Fibroblast of mammary gland (primary cell): ENCODE measurements around the gene PSMC4.

Experiments
- DNase-seq: peaks from one replicate; pipeline ENCODE4 v3.0.0-alpha.2; 2010; ENCODE audit warnings: low read depth
- H3K4me3 ChIP-seq: 2 replicates; pipeline ENCODE4 v1.5.1; 2011; ENCODE audit warnings: low read depth, mild to moderate bottlenecking, low read length, moderate library complexity; ENCODE audit not compliant: control insufficient read depth
- TF ChIP-seq, protein P1 (sequence below): conservative IDR thresholded peaks from 2 replicates; pipeline ENCODE4 v1.5.1; 2011; ENCODE audit warnings: low read depth, low read length, inconsistent platforms; ENCODE audit not compliant: control insufficient read depth, insufficient read depth

PSMC4 gene

DNA sequence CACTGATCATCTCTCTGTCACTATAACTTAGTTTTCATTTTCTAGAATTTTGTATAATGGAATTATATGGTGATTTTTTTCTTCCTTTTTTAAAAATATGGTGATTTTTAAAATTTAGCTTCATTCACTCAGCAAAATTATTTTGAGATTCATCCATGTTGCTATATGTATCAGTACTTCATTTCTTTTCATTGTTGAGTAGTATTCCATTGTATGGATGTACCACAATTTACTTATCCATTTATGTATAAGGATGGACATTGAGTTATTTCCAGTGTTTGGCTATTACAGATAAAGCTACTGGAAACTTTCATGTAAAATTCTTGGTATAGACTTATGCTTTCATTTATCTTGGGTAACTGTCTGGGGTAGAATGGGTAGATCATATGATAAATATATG, 38.7 kb downstream of the PSMC4 start:
- no peak for DNase-seq
- H3K4me3 ChIP-seq = no peak overlapping the region
- TF ChIP-seq, protein P1, sequence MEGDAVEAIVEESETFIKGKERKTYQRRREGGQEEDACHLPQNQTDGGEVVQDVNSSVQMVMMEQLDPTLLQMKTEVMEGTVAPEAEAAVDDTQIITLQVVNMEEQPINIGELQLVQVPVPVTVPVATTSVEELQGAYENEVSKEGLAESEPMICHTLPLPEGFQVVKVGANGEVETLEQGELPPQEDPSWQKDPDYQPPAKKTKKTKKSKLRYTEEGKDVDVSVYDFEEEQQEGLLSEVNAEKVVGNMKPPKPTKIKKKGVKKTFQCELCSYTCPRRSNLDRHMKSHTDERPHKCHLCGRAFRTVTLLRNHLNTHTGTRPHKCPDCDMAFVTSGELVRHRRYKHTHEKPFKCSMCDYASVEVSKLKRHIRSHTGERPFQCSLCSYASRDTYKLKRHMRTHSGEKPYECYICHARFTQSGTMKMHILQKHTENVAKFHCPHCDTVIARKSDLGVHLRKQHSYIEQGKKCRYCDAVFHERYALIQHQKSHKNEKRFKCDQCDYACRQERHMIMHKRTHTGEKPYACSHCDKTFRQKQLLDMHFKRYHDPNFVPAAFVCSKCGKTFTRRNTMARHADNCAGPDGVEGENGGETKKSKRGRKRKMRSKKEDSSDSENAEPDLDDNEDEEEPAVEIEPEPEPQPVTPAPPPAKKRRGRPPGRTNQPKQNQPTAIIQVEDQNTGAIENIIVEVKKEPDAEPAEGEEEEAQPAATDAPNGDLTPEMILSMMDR = no peak

DNA sequence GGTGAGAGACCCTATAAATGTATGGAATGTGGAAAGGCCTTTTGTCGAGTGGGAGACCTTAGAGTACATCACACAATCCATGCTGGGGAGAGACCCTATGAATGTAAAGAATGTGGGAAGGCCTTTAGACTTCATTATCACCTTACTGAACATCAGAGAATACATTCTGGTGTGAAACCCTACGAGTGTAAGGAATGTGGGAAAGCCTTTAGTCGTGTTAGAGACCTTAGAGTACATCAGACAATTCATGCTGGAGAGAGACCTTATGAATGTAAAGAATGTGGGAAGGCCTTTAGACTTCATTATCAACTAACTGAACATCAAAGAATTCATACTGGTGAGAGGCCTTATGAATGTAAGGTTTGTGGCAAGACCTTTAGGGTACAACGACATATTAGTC, 43.0 kb downstream of the PSMC4 start:
- H3K4me3 ChIP-seq = no peak overlapping the region
- TF ChIP-seq, protein P1 = no peak
- DNase-seq = no peak

DNA sequence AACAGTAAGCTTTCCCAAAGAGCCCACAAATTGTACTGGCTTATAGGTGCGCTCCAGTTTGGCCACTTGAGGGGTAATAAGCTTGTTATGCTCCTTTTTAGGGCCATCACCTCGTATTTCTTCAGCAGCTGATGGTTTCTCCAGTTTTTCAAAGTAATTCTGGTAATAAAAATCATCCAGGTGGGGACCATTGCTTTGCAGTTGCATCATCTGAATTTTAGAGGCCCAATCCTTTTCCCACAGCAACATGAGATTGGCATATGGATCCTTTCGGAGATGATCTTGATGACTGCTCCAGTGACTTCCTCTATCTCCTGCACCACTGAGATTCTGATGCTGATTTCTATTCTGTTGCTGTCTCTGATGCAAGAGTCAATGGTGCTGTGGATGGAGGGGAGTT, 53.0 kb downstream of the PSMC4 start:
- TF ChIP-seq, protein P1 = no peak
- no peak overlapping the region for H3K4me3 ChIP-seq
- DNase-seq = no peak

DNA sequence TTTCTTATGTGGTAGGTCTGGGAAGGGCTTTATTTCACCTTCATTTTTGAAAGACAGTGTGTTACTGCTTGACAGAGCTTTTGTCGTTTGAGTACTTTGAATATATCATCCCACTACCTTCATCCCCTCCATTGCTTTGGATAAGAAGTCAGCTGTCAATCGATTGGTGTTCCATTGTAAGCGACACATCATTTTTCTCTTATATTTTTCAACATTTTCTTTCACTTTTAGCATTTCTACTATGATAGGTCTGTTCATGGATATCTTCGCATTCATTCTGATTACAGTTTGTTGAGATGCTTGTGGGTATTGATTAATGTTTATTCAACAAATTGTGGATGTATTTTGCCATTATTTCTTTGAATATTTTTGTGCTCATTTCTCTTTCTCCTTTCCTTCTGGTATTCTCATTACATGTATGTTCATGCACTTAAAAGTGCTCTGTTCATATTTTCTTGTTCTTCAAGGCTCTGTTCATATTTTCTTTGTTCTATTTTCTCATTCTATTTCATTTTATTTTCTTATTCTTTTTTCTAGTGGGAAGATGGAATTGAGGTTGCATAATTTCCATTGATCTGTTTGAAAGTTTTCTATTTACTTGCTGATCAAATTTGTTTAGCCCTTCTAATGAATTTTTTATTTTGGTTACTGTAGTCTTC, 55.1 kb downstream of the PSMC4 start:
- DNase-seq = no peak
- TF ChIP-seq, protein P1 = no peak
- no peak overlapping the region for H3K4me3 ChIP-seq

DNA sequence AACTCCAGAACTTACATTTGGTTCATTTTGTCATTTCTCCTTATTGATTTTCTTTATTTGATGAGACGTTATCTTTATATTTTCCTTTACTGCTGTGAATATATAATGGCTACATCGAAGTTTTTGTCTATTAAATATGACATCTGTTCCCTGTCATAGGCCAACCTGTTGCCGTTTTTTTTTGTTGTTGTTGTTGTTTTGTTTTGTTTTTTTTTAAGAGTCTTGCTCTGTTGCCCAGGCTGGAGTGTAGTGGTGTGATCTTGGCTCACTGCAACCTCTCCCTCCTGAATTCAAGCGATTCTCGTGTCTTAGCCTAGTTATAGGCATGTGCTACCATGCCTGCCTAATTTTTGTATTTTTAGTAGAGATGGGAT, 55.6 kb downstream of the PSMC4 start:
- no peak for DNase-seq
- H3K4me3 ChIP-seq = no peak overlapping the region
- TF ChIP-seq, protein P1 = no peak
